Activated T-cell treated with anti-CD3 and anti-CD28 coated beads for 4 hours (primary cell): Measurements from ENCODE around the gene APAF1.

Experiments used
- DNase-seq: peaks from one replicate; pipeline ENCODE4 v3.0.0-alpha.2; 2020

APAF1 gene

DNA sequence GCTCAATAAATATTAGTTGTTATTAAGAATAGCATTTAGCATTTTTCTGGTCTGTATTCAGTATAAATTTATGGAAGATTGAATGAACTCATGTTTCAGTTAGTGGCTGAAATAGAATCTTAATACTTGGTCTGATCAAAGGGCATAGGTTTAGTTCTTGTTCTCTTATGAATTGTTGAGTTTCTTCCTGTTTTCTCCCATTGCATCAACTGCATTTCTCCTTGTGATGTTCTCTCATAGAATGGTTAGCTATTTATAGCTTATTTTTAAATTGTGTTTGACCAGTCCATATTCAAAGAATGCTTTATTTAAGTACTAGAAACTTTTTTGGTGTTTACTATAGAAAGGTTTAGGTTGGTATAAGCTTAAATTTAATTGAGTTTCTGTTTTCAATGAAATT, 29.8 kb downstream of the APAF1 start:
- DNase-seq: no peak

DNA sequence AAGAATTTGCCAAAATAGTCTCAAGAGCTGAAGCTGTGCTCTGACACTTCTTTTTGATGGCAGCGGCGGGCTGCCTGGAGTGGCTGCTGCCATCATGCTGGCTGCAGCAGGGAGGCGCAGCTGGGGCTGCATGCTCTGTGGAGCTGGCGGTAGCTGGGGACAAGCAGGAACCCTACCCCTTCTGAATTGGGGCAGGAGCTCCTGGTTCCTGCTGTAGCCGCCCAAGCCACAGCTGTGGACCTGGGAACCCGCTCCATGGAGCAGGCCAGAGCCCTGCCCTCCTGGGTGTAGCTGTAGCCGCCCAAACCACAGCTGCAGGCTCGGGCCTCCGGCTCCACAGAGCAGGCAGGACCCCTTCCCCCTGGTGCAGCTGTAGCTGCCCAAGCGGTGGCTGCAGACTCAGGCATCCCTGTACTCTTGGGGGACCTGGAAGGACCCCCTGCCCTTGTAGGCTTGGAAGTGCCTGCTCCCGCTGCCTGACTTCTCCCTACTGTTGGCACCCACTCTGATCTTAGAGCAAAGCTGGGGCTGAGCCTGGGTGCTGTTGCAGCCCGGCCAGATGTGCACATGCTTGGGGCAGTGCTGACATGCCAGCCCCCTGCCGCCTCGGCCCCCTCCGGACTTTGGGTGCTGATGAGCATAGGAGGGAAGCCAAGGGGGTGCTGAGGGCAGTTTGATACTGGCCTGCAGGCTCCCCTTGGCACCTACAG, 33.3 kb downstream of the APAF1 start:
- no peak for DNase-seq

DNA sequence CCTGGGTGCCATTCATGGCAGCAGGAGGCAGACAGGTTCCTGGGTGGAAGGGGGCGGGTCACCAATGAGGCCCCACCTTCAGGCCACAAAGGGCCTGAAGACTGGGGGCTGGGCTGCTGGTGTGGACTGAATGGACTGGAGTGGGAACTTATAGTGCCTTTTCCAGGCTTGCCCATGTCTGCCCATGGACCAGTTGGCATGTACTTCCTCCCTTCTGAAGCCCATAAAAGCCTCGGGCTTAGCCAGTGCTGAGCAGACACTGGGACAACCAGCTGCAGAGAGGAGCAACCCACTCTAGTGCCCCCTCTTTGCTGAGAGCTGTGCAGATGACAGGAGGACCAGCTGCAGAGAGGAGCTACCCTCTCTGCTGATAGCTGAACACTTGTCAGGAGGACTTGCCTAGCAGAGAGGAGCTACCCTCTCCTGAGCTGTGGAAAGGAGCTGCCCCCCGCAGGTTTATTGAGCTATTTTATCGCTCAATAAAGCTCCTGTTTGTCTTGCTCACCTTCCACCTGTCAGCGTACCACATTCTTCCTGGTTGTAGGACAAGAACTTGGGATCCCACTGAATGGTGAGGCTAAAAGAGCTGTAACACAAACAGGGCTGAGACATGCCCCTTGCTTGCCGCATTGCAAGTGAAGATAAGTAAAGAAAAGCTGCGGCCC, 34.0 kb downstream of the APAF1 start:
- DNase-seq: no peak

DNA sequence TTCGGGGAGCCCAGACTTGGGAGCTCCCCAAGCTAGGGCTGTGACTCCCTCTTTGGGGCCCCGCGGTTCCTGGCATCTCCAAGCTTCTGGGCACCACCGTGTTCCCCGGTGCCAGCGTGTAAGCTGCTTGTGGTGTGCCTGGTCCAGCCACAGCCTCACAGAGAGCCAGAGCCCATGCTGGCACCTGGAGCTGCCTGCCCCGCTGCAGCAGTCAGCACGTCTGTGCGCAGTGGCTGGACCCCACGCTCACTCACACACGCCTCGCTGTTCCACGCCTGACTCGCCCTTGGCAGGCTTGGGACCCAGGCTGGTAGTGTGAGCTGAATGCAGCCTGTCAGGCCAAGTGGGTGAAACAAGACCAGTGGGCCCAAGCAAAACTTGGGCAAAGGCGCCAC, 34.5 kb downstream of the APAF1 start:
- no peak for DNase-seq

DNA sequence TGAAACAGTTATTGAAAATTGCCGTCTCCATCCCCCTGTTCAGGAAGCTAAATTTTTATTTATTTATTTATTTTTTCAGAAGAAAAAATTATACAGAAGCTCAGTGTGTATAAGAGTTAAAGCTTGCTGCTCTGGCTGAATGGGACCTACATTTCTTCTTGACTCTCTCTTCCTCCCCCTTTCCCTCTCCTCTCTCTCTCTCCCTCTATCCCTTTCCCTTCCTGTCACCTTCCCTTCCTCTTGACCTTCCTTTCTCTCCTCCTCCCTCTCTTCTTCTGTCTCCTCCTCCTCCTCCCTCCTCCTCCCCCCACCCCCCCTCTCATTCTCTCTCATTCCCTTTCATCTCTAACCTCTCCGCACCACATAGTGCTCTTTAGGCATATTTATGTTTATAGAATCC, 39.1 kb downstream of the APAF1 start:
- DNase-seq: no peak

DNA sequence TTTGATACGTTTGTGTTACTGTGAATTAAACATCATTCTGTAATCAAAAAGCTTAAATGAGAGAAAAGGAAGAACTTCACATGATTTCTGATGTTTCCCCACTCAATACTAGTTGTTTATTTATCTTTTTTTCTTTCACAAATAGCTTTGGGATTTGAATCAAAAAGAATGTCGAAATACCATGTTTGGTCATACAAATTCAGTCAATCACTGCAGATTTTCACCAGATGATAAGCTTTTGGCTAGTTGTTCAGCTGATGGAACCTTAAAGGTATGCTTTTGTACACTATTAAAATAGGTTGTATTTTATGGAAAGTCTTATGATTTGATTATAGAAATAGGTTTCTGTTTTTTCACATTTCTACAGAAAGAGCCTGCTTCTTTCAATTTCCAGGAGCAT, 41.5 kb downstream of the APAF1 start:
- no peak for DNase-seq

DNA sequence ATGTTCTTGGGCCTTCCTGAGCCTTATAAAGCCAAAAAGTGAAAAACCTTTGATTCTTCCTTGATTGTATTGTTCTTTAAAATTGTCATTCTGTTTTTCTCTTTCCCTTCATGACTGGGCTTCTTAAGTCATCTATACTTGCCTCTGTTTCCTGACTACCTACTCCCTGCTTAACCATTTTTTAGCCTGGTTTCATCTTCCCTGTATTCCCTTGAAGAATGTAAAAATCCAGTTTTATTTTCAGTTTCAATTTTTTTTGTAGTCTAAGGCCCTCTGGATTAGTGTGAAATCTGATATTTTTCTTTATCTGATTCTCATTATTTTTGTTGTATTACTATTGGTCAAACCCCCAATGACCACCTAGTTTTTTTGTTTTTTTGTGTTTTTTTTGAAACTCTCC, 46.3 kb downstream of the APAF1 start:
- no peak for DNase-seq

DNA sequence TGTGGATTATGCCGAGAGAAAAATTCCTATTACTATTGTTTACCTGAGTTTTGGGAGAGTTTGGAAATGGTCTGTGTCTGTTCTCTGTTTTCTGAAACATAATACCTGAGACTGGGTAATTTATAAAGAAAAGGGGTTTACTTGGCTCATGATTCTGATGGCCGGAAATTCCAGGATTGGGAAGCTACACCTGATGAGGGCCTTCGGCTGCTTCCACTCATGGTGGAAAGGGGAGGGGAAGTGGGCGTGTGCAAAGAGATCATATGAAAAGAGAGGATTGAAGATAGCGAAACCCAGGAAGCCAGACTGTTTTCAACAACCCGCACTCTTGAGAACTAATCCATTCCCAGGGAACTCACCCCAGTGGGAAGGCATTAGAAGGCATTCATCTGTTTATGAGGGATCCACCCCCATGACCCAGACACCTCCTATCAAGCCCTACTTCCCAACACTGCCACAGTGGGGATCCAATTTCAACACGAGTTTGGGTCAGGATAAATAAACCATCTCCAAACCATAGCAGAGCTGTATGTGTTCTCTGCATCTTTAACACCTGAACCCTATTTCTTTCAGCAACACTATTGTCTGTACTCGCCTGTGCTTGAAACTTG, 51.1 kb downstream of the APAF1 start:
- no peak for DNase-seq

DNA sequence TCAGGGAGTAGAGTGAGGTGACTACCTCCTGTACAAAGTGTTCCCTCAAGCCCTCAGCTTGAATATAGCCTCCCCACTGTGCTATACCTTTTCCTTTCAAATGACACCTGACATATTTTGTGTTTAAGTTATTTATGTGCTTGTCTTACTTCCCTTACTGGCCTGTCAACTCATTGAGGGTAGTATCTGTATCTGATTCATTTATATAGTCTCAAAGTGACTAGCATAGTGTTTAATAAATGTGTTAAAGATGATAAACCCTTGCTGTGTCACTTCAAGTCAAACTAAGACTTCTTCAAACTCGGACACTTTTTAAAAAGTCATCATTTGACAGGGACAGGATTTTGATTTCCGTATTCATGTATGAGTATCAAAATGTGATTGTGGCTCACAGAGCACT, 52.1 kb downstream of the APAF1 start:
- DNase-seq: no peak

DNA sequence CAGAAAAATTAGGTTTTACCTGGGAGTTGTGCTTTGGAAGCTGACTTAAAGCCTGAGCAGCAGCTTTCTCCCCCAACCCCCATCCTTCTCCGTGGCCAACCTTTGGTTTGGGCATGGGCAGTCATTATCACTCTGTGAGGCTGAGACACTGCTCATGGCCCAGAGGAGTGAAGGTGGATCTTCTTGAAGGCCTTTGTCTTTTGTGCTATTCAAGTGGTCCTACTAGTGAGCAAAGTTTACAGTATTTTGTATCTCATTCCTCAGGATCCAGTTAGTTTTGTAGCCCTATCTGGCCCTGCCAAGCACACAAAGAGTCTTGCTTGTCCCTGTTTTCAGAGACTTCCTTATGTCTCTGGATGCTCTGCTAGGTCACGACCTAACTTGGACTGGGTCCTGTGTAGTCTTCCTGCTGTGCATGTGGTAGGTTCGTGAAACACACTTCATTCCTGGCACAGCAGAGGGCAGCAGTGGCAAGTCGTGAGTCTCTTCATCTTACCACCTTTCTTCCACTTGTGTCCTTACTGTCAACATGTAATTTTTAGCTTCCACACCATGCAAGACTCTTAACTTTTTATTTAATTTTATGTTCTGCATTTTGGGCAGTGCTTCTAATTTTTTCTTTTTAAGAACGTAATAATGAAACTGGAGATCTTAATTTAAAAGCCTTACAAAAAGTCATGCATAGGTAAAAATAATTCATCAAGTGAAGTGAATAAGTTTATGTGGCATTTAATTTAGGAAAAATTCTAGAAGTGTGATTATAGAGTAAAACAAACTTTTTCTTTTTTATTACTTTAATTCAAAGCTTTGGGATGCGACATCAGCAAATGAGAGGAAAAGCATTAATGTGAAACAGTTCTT, 53.7 kb downstream of the APAF1 start:
- DNase-seq: peak; percentile 11

DNA sequence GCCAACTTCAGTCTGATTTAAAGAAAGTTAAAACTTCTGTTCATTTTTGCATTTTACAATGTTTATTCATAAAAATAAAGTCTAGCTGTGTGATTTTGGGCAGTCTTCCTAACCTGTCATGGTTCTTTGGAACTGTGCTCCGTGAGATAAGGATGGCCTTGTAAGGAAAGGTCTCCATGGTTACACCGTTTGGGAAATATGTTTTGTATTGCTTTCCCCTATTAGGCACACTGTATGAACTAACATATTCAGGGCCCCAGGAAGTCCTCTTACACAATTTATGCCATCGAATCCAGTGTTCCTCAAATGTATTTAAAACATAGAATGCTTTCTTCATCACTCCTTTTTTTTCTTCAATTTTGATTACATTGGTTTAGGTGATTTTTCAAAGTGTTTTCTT, 54.5 kb downstream of the APAF1 start:
- no peak for DNase-seq

DNA sequence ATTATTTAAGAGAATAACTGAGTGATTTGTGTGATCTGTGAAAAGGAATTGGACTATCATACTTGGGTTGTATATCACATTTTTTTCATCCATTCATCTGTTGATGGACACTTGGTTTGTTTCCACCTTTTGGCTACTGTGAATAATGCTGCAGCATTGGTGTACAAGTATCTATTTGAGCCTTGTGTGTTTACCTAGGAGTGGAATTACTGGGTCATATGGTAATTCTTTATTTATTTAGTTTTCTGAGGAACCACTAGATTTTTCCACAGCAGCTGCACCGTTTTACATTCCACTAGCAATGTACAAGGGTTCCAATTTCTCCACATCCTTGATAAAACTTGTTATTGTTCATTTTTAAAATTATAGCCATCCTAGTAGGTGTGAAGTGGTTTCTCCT, 56.1 kb downstream of the APAF1 start:
- no peak for DNase-seq

DNA sequence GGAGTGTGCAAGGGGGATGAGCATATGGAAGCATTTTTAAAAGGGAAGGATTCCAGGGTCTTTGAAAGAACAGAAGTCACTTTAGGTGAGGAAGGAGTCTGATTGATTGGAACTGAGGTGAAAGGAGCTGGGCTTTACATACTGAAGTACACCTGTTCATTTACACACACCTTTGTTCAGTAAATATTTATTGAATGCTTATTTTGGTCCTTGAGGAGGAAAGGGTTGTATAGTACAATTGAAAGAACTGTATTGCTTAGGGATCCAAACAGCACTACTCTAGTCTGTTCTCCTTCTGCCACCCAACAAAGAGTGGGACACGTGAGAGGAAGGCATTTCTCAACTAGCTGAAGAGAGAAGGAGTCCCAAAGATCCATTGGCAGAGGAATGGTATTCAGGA, 63.9 kb downstream of the APAF1 start:
- DNase-seq: no peak

DNA sequence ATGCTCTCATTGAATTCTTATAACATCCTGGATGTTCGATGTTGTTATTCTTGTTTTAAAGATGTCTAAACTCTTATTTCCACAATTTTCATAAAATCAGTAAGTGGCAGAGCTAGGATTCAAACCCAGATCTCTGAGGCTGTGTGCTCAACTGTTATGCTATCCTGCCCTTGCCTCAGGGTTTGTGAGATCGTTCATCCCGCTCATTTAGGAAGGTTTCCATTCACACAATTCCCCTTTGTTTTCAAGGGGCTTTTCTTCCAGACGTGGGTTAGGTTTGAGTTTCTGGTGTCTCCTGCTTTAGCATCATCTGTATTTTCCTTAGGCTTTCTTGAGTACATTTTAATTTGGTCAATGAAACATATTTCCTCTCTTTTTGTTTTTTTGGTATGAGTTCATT, 69.3 kb downstream of the APAF1 start:
- DNase-seq: no peak

DNA sequence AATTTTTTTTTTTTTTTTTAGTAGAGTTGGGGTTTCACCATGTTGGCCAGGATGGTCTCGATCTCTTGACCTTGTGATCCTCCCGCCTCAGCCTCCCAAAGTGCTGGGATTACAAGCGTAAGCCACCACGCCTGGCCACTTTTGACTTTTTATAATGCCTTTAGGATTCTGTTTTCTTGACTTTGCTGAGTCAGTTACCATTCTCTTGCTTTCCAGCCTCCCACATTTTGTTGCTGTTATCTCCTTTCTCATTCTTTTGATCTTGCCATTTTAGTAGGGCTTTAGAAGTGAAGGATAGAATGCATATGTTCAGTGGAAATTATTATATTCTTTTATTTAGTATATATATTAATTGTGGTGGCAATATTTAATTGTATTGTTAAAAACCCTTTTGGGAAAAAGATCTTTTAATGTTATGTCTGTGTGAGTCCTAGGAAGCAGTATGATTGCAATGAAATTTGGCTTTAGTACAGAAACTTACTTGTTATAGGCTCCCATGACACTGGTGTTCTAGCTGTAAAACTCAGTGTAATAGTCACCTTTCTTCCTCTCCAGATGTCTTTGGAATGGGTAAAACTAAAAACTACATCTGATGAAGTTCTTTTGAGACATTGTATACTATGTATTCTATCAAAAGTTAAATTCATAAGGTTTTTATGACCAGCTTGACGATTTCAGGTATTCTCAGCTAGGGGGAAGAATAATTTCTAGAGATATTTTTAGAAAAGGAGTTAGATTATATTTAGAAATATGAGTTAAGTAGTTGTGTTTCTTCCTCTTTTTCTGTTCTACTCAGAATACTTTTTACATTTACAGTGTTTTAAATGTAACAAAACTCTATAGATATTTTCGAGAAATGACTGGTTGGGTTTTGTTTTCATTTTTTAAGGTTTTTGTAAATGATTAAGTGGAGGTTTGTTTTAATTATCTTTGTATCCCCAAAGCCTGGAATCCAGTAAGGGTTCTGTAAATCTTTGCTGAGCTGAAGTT, 74.7 kb downstream of the APAF1 start:
- DNase-seq: no peak

DNA sequence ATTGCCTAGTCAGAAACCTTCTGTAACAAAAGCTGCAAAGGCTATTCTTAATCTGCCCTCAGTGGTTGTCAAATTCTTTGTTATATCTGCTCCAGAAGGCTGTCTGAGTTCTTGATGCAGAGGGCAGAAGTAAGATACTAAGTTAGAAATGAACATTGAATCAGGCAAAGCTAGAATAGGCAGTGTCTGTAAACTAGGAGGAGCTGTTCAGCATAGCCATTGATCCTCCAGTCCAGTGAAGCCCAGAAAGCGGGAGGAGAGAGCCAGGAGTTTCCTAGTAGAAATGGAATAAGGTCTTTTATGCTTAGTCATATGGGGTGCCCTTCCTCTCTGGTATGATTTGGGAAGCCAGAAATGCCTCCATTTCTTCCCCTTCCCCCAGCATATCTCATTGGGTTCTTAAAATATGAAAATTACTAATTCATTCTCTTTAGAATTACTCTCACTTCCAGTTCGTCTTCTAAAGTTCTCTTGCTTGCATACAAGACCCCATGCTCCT, 76.2 kb downstream of the APAF1 start:
- DNase-seq: no peak

DNA sequence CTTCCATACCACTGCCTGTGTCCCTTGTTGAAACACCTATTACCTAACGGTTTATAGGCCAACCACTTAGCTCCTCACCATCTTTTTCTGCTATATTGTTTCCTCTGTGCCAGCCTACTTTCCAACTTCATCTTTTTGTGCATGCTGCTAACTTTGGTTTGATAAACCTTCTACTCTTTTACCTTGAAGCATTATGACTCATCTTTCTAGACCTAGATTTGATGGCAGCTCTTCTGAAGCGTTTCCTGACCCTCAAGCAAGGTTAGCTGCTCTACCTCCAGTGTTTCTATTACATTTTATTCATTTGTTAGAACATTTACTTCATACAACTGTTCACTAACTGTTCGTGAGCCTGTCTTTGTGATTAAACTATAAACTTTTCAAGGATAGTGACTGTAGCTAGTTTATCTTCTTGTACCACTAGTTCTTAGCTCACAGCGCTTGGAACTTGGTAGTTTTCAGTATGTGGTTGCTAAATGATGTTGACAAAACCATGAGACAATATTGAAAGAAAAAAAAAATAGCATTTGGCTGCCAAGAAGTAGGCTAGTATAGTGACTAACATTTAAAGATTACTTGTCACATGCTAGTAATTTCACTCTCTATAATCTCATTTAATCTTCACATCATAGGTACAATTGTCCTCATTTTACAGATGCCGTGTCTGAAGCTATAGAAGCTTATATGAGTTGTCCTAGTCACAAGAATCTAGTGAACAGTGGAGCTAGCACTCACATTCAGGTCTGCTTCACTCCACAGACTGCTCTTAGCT, 79.5 kb downstream of the APAF1 start:
- DNase-seq: no peak

DNA sequence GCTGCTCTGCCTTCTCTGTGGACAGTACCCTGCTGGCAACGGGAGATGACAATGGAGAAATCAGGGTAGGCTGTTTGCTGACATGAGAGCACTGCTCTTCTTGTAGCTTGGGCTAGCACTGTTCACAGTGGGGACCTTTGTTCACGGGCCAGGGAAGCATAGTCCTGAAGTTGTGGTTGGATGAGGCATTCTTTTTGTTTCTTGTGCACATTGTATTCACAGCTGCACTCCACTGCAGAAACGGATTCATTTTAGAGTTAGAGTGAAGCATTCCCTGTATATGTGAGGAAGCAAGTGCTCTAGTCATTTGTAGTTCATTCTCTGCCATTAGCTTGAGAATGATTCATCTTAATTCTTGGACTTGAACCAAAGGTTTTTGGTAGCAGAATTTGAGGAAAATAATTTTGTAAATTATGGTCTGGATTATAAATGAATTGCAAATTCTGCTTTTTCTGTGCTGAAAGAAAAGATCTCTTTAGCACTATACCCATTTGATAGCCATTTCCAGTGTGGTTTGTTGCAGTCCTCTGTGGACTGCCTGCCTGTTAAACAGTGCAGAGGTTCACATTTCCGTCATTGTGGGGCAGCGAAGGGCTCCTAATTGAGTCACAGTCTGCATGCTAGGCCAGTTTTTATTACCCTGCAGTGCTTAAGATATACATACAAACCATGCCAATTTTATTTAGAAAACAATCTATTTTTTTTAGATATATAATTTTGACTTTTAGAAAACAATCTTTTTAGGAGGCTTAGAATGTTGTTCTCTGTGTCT, 80.6 kb downstream of the APAF1 start:
- no peak for DNase-seq

DNA sequence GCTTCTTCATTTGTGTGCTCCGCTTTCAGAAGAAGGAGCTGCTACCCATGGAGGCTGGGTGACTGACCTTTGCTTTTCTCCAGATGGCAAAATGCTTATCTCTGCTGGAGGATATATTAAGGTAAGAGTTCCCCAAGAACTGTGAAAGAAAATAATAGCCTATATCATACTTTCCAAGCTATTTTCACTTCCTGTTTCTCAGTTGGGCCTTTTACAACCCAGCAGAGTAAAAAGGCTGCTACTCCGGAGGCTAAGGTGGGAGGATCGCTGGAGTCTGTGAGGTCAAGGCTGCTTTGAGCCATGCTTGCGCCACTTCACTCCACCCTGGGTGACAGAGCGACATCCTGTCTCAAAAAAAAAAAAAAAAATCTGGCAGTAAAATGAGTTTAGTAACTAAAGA, 82.1 kb downstream of the APAF1 start:
- DNase-seq: no peak

DNA sequence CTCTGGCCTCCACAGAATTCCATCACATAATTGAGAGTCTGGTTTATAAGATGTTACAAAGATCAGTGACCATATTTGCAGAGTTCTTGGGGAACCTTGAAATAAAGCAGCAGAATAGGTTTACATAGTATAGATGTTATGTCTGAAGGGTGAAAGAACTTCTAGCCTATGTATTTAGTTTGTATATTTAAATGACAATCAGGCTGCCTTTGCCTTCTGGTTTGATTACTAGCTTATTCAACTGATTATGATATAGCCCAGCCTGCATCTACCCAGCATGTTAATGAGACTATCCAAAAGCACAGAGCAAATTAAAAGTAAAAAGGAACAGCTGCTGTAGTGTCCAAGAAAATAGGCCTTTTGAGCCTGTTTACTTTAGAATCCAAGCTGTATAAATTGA, 85.3 kb downstream of the APAF1 start:
- DNase-seq: no peak
